Measurements from ENCODE around the gene PAPPA.

PAPPA gene

DNA sequence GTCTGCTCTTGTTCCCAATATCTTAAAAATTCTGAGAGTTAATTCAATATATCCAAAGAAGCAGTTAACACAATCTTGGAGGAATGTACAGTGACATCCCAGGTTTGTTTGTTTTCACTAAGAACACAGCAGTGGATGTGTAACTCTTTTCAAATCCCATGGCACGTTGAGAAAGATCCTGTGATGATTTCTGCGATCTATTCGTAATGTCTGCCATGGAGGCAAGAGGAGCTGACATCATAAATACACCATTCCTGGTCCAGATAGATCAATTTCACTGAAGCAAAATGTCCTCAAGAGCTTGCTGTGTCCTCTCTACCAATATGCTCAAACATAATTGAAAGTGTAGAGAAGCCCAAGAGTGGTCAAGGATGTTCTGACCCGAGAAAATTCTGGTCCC, 280.7 kb downstream of the PAPPA start:
- no peak for DNase-seq

GRCh38 chr9:116435706-116436105, 282.1 kb downstream of the PAPPA start:
- DNase-seq = no peak

DNA sequence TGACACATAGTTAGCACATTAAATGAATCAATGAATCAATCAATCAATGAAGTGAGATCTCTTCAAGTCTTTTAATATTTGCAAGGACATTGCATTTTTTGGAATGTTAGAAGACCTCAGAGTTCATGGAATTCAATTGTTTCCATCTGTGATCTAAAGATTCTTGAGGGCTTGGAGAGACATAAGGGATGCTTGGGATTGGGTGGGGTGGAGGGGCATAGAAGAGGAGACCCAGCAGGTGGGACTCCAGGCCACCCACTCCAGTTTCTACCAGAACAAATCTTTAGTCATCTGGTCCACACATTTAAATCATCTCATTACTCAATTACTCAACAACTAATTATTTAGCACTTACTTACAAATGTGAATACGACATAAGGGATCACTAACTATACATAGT, 282.5 kb downstream of the PAPPA start:
- no peak for DNase-seq

- no peak for DNase-seq
These were observed 284.1 kb downstream of the PAPPA start for GRCh38 chr9:116437411-116438370.

DNA sequence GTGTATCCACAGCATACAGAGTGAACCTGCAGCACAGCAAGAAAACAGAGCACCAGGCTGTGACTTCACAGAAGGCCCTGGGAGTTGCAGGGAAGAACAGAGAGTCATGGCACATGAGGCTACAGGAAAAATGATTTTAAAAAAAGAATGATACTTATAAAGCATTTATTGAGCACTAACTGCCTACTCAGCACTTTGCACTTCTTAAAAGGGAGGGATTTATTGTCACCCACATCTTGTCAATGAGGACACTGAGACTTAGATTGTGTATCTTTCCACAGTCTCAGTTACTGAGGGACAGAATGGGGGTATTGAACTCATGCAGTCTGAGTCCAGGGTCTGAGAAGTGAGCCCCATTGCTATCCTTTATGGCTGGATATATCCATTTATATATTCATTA, 288.9 kb downstream of the PAPPA start:
- DNase-seq = no peak

DNA sequence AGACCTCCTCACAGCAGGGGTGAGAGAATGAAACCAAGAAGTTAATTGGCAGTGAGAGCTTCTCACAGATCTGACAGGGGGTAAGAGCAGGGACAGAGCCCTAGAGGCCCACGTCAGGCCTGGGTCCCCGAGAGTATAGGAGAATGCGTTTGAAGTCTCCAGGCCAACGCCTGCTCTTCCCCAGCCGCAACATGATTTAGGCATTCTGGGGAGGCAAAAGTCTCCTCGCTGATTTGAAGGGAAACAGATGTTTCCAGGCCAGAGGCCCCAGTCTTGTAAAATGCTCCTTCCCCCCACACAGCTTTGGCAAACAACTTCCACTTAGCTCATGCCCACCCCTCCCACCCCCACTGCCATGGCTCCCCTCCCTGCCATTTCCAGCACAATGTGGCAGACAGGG, 294.3 kb downstream of the PAPPA start:
- DNase-seq = no peak

- no peak for DNase-seq
These were observed 294.8 kb downstream of the PAPPA start for GRCh38 chr9:116448431-116448830.

GRCh38 chr9:116449949-116450348, 296.4 kb downstream of the PAPPA start:
- no peak for DNase-seq

GRCh38 chr9:116450378-116451139, 297.0 kb downstream of the PAPPA start:
- DNase-seq = no peak

DNA sequence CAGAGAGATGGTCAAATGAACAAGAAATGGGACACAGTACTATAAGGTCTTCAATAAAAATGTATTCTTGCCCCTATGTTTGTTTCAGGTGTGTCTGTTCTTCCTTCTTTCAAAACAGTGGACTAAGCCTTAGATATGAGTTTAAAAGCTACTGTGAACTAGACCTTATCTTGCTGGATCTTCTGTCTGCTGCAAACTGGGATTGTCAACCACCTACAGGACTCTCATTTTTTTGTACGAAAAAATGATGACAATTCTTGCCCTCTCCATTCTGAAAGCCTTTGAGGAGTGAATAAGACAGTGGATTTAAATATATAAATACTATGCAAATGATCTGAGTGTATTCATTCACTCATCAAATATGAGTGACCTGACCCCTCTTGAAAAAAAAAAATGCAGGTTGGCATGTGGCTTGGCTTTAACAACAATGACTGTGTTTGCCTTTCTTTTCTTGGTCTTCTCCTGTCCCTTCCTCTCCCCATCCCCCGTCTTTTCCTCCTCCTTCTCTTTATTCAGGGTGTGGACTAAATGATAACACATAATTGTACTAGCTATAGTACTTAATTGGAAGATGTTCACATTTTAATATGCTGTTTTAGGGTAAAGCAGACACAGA, 298.0 kb downstream of the PAPPA start:
- no peak for DNase-seq
